Keratinocyte (primary cell): ENCODE measurements around the gene LZTR1.

Experiments used
- EZH2 ChIP-seq: IDR thresholded peaks from one replicate; pipeline ENCODE4 v1.6.1; 2012; ENCODE audit warnings: inconsistent platforms, mild to moderate bottlenecking, low read length, moderate library complexity
- TF ChIP-seq, protein P1 (sequence below), 3 experiments: IDR thresholded peaks in 1 of 3; conservative IDR thresholded peaks in 1 of 3; optimal IDR thresholded peaks in 1 of 3; 2 replicates in 2 of 3; 3 replicates in 1 of 3; pipeline versions ENCODE3 to v1.5.1; 2011; ENCODE audit warnings: low read length in 3 of 3, mild to moderate bottlenecking in 3 of 3, moderate library complexity in 2 of 3, control low read depth in 1 of 3, inconsistent platforms in 1 of 3; ENCODE audit not compliant: insufficient read depth in 2 of 3; ENCODE audit errors: extremely low read depth in 1 of 3

DNA sequence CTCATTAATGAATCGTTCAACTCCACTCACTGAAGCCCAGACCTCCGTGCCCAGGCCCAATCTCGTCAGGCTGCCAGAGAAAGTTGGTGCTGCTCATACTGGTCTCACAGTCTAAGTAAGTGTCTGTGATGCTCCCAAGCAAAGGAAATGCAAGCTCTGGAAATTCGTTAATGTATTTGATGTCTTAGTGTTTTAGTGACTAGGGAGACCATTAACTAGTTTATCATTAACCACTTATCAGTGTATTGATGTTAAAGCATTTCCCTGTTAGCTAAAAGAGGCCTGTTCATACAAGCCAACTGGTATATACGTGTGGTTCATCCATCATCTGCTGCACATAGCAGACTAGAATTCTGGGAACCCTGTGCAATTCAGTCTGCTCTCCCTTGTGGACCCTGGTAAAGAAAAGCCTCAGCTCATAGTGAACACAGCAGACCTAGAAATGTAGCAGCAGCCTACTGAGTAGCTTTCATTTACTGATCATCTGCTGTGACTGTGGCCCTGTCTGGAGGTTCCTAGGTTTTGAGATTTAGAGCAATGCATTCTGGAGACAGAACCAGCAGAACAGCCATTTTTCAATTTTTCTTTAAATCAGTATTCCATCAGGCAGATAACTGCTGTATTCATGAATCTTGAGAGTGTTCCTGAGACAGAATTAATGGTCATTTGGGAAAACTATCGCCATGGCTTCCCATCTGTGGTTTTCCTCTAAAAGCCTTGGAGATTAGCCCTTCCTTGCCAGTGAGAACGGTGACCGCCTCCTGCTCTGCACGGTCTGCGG is 30.8 kb upstream of the LZTR1 start:
- no peak for TF ChIP-seq EZH2
- TF ChIP-seq, protein P1, sequence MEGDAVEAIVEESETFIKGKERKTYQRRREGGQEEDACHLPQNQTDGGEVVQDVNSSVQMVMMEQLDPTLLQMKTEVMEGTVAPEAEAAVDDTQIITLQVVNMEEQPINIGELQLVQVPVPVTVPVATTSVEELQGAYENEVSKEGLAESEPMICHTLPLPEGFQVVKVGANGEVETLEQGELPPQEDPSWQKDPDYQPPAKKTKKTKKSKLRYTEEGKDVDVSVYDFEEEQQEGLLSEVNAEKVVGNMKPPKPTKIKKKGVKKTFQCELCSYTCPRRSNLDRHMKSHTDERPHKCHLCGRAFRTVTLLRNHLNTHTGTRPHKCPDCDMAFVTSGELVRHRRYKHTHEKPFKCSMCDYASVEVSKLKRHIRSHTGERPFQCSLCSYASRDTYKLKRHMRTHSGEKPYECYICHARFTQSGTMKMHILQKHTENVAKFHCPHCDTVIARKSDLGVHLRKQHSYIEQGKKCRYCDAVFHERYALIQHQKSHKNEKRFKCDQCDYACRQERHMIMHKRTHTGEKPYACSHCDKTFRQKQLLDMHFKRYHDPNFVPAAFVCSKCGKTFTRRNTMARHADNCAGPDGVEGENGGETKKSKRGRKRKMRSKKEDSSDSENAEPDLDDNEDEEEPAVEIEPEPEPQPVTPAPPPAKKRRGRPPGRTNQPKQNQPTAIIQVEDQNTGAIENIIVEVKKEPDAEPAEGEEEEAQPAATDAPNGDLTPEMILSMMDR (optimal IDR thresholded peaks at IDR 0.05 in 1 of 3, IDR thresholded peaks at IDR 0.05 in 1 of 3, conservative IDR thresholded peaks at IDR 0.05 in 1 of 3; ENCODE audit: extremely low read depth in 1 of 3, insufficient read depth in 2 of 3, low read length in 3 of 3), result no peak
